Measurements from ENCODE around the gene CENPU. TPM values are rescaled to one million over a fixed set of nuclear protein-coding genes. Genes with fewer than 3 reads are reported as not detected.

CENPU gene
- total RNA-seq, 1 donor from 2014 or later = 1.7 TPM

- peaks cover 77% of the 10 kb centered on the region for H3K36me3 ChIP-seq
- DNase-seq (no peak), ATAC-seq (no peak)
- no peak overlapping the region for H3K27ac ChIP-seq
- H3K9me3 ChIP-seq = no peaks in the 10 kb centered on the region
- no peak overlapping the region for H3K4me3 ChIP-seq
- intact Hi-C loops (cut with DNase I) = no loop called here
- TF ChIP-seq CTCF (IDR thresholded peaks at IDR 0.05) = no peak
- no peaks in the 10 kb centered on the region for H3K27me3 ChIP-seq
- H3K4me1 ChIP-seq = no peaks in the 10 kb centered on the region
These were observed 42.1 kb upstream of the CENPU start for GRCh38 chr4:184775854-184776555.

GRCh38 chr4:184774152-184774551 lies 40.3 kb upstream of the CENPU start:
- Histone ChIP-seq H3K27ac (no peak overlapping the region), H3K9me3 (no peaks in the 10 kb centered on the region), H3K4me3 (no peak overlapping the region), H3K36me3 (peaks cover 82% of the 10 kb centered on the region), H3K4me1 (no peaks in the 10 kb centered on the region), H3K27me3 (no peaks in the 10 kb centered on the region)
- ATAC-seq = no peak
- DNase-seq = no peak
- TF ChIP-seq CTCF (IDR thresholded peaks at IDR 0.05) = no peak
- intact Hi-C loops (cut with DNase I) = no loop called here

GRCh38 chr4:184771416-184771815 lies 37.5 kb upstream of the CENPU start:
- no peak for TF ChIP-seq CTCF (IDR thresholded peaks at IDR 0.05)
- no peak overlapping the region for H3K27ac ChIP-seq
- no peaks in the 10 kb centered on the region for H3K4me1 ChIP-seq
- no peak overlapping the region for H3K4me3 ChIP-seq
- H3K9me3 ChIP-seq = no peaks in the 10 kb centered on the region
- intact Hi-C loops (cut with DNase I) = no loop called here
- peaks cover 92% of the 10 kb centered on the region for H3K36me3 ChIP-seq
- DNase-seq (no peak), ATAC-seq (no peak)
- no peaks in the 10 kb centered on the region for H3K27me3 ChIP-seq

GRCh38 chr4:184769141-184769765 lies 35.4 kb upstream of the CENPU start:
- intact Hi-C loops (cut with DNase I) = no loop called here
- DNase-seq (no peak), ATAC-seq (no peak)
- Histone ChIP-seq H3K4me3 (no peak overlapping the region), H3K9me3 (no peaks in the 10 kb centered on the region), H3K27me3 (no peaks in the 10 kb centered on the region), H3K4me1 (no peaks in the 10 kb centered on the region), H3K36me3 (peaks cover 99% of the 10 kb centered on the region), H3K27ac (no peak overlapping the region)
- no peak for TF ChIP-seq CTCF (IDR thresholded peaks at IDR 0.05)

GRCh38 chr4:184768296-184768695 lies 34.4 kb upstream of the CENPU start:
- H3K4me3 ChIP-seq = no peak overlapping the region
- H3K27me3 ChIP-seq = no peaks in the 10 kb centered on the region
- intact Hi-C loops (cut with DNase I) = no loop called here
- H3K36me3 ChIP-seq = peaks cover 99% of the 10 kb centered on the region
- no peak for ATAC-seq
- no peaks in the 10 kb centered on the region for H3K4me1 ChIP-seq
- TF ChIP-seq CTCF (IDR thresholded peaks at IDR 0.05) = no peak
- H3K9me3 ChIP-seq = no peaks in the 10 kb centered on the region
- H3K27ac ChIP-seq = no peak overlapping the region
- DNase-seq = no peak
